GM18508 (cell line): ENCODE measurements around the gene NPNT.

Experiments used
- ATAC-seq: cut with Tn5 transposase; IDR thresholded peaks from one replicate; pipeline ENCODE4 v1.9.1; 2021; ENCODE audit warnings: moderate number of reproducible peaks; ENCODE audit not compliant: insufficient read depth, unreplicated experiment

NPNT gene

GRCh38 chr4:106011387-106011786 lies 116.1 kb downstream of the NPNT start:
- ATAC-seq = no peak

GRCh38 chr4:106017975-106018374 lies 122.7 kb downstream of the NPNT start:
- ATAC-seq = no peak

GRCh38 chr4:106019771-106020170 lies 124.5 kb downstream of the NPNT start:
- no peak for ATAC-seq
